Loucy (cell line): ENCODE measurements around the gene TMEM176A.

Experiments
- H2AFZ ChIP-seq: fragments of 200-600 bp; sonication (generic); 2 replicates; pipeline ENCODE4 v1.6.0; 2016; ENCODE audit warnings: antibody characterized with exemption, mild to moderate bottlenecking, low read length, moderate library complexity
- H3F3A ChIP-seq: fragments of 200-600 bp; 2 replicates; pipeline ENCODE4 v1.6.0; 2016; ENCODE audit warnings: antibody characterized with exemption, low read depth, mild to moderate bottlenecking
- H3K27me3 ChIP-seq: fragments of 200-600 bp; sonication (generic); 2 replicates; pipeline ENCODE4 v1.6.1; 2014; ENCODE audit warnings: low read length, mild to moderate bottlenecking; ENCODE audit not compliant: insufficient read depth, poor library complexity, severe bottlenecking
- H3K36me3 ChIP-seq: fragments of 200-600 bp; sonication (generic); 2 replicates; pipeline ENCODE4 v1.6.1; 2016; ENCODE audit warnings: low read length; ENCODE audit not compliant: insufficient read depth
- H3K4me1 ChIP-seq: fragments of 200-600 bp; sonication (generic); 2 replicates; pipeline ENCODE4 v1.5.1; 2014; ENCODE audit warnings: low read length, mild to moderate bottlenecking; ENCODE audit not compliant: insufficient read depth, poor library complexity, severe bottlenecking
- H3K4me2 ChIP-seq: fragments of 200-600 bp; sonication (generic); 2 replicates; pipeline ENCODE4 v1.6.0; 2014; ENCODE audit warnings: antibody characterized with exemption, low read length, low read depth, mild to moderate bottlenecking; ENCODE audit not compliant: poor library complexity, severe bottlenecking
- H3K4me3 ChIP-seq: fragments of 200-600 bp; sonication (generic); 2 replicates; pipeline ENCODE4 v1.5.1; 2014; ENCODE audit warnings: low read length, mild to moderate bottlenecking, mixed read lengths; ENCODE audit not compliant: poor library complexity, severe bottlenecking
- H3K79me2 ChIP-seq: fragments of 200-600 bp; sonication (generic); 2 replicates; pipeline ENCODE4 v1.6.1; 2014; ENCODE audit warnings: low read length; ENCODE audit not compliant: insufficient read depth
- H3K9ac ChIP-seq: fragments of 200-600 bp; sonication (generic); 2 replicates; pipeline ENCODE4 v1.6.0; 2014; ENCODE audit warnings: mild to moderate bottlenecking, low read depth, low read length, moderate library complexity; ENCODE audit not compliant: poor library complexity, severe bottlenecking
- H3K9me2 ChIP-seq: fragments of 200-600 bp; sonication (generic); replicated peaks from 2 replicates; pipeline ENCODE4 v1.6.1; 2016; ENCODE audit warnings: low read depth, low read length, mixed read lengths
- H3K9me3 ChIP-seq: fragments of 200-600 bp; sonication (generic); 2 replicates; pipeline ENCODE4 v1.6.1; 2014; ENCODE audit warnings: mild to moderate bottlenecking, antibody characterized with exemption, low read length, low read depth; ENCODE audit not compliant: insufficient read depth
- H4K20me1 ChIP-seq: fragments of 200-600 bp; sonication (generic); 2 replicates; pipeline ENCODE4 v1.6.0; 2014; ENCODE audit warnings: antibody characterized with exemption, low read length, mild to moderate bottlenecking; ENCODE audit not compliant: insufficient read depth, poor library complexity, severe bottlenecking
- EZH2phosphoT487 ChIP-seq: fragments of 200-600 bp; IDR thresholded peaks from 2 replicates; pipeline ENCODE4 v1.6.1; 2018; ENCODE audit warnings: antibody characterized with exemption, mild to moderate bottlenecking, moderate library complexity, borderline replicate concordance
- TF ChIP-seq, protein P1 (sequence below): fragments of 200-600 bp; sonication (generic); conservative IDR thresholded peaks from 2 replicates; pipeline ENCODE4 v1.5.1; 2014; ENCODE audit warnings: mild to moderate bottlenecking, antibody characterized with exemption, low read length

The TMEM176A gene

GRCh38 chr7:150800581-150801241, at the start of gene TMEM176A:
Gene TMEM176A (plus strand): TSS chr7:150800769. CDS start chr7:150801551, 782 bp downstream.
- TF ChIP-seq, protein P1, sequence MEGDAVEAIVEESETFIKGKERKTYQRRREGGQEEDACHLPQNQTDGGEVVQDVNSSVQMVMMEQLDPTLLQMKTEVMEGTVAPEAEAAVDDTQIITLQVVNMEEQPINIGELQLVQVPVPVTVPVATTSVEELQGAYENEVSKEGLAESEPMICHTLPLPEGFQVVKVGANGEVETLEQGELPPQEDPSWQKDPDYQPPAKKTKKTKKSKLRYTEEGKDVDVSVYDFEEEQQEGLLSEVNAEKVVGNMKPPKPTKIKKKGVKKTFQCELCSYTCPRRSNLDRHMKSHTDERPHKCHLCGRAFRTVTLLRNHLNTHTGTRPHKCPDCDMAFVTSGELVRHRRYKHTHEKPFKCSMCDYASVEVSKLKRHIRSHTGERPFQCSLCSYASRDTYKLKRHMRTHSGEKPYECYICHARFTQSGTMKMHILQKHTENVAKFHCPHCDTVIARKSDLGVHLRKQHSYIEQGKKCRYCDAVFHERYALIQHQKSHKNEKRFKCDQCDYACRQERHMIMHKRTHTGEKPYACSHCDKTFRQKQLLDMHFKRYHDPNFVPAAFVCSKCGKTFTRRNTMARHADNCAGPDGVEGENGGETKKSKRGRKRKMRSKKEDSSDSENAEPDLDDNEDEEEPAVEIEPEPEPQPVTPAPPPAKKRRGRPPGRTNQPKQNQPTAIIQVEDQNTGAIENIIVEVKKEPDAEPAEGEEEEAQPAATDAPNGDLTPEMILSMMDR: no peak
- TF ChIP-seq EZH2phosphoT487: no peak
- no peaks in the 10 kb centered on the region for H3K27me3 ChIP-seq
- H2AFZ ChIP-seq: no peak within 1 kb of the TSS
- no peaks in the 10 kb centered on the region for H3F3A ChIP-seq
- peaks cover 4% of the 10 kb centered on the region for H3K4me1 ChIP-seq
- H3K9ac ChIP-seq: no peak within 1 kb of the TSS
- no peaks in the 10 kb centered on the region for H3K9me2 ChIP-seq
- H3K79me2 ChIP-seq: no peaks in the 10 kb centered on the region
- no peaks in the 10 kb centered on the region for H4K20me1 ChIP-seq
- no peak within 1 kb of the TSS for H3K4me3 ChIP-seq
- H3K9me3 ChIP-seq: peaks cover under 1% of the 10 kb centered on the region; the same call in 1 of the 2 replicates
- H3K4me2 ChIP-seq: no peak within 1 kb of the TSS
- no peaks in the 10 kb centered on the region for H3K36me3 ChIP-seq

DNA sequence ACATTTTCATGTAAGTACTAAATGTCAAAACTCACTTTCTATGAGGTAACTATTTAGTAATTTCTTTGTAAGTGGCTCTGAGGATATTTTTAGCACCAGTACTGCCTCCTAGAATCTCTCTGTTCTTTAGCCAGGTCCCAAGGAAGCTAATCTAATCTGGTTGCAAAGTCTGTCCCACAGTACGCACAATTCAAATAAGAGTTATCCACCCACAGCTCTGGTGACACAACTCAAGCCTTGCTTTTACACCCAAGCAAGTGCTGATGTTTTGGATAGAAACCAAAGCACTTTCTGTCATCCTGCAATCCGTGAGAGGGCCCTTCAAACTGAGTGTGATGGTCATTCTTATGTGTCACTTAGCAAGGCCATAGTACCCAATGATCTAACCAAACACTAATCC, 48.9 kb upstream of the TMEM176A start:
- H3K79me2 ChIP-seq: no peaks in the 10 kb centered on the region
- H3K4me1 ChIP-seq: peaks cover 42% of the 10 kb centered on the region
- no peak for TF ChIP-seq EZH2phosphoT487
- TF ChIP-seq, protein P1: no peak
- no peaks in the 10 kb centered on the region for H3K9me2 ChIP-seq
- no peak overlapping the region for H3K4me2 ChIP-seq
- no peak overlapping the region for H2AFZ ChIP-seq
- no peaks in the 10 kb centered on the region for H3K27me3 ChIP-seq
- H3F3A ChIP-seq: peaks cover 9% of the 10 kb centered on the region; the same call in 1 of the 2 replicates
- no peaks in the 10 kb centered on the region for H3K36me3 ChIP-seq
- no peak overlapping the region for H3K4me3 ChIP-seq
- no peaks in the 10 kb centered on the region for H4K20me1 ChIP-seq
- no peaks in the 10 kb centered on the region for H3K9me3 ChIP-seq
- H3K9ac ChIP-seq: no peak overlapping the region

DNA sequence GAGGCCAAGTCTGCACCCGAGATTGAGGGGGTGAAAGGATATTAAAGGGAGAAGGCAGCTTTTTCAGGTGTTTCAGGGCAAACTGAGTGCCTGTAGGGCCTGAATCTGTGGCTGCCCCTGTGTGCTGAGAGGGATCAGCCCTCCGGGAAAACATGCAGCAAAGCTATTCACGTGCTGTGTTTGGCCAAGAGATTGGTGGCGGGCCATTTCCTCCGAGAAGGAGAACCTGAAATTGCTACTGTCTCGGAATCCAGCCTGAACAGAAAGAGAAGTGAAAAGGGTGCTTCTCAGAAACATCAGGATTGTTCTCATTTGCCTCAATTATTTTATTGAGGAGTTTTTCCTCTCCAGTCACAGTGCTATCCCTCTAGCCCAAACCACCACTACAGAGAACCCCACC, 47.3 kb upstream of the TMEM176A start:
- no peaks in the 10 kb centered on the region for H3K27me3 ChIP-seq
- peaks cover 9% of the 10 kb centered on the region; the same call in 1 of the 2 replicates for H3F3A ChIP-seq
- H2AFZ ChIP-seq: no peak overlapping the region
- no peaks in the 10 kb centered on the region for H4K20me1 ChIP-seq
- no peaks in the 10 kb centered on the region for H3K79me2 ChIP-seq
- H3K36me3 ChIP-seq: no peaks in the 10 kb centered on the region
- H3K4me1 ChIP-seq: peaks cover 38% of the 10 kb centered on the region
- no peak overlapping the region for H3K4me3 ChIP-seq
- H3K9ac ChIP-seq: no peak overlapping the region
- TF ChIP-seq, protein P1: no peak
- no peak for TF ChIP-seq EZH2phosphoT487
- no peak overlapping the region for H3K4me2 ChIP-seq
- H3K9me3 ChIP-seq: no peaks in the 10 kb centered on the region
- H3K9me2 ChIP-seq: no peaks in the 10 kb centered on the region
